Measurements from ENCODE around the gene TNS4. TPM values are rescaled to one million over a fixed set of nuclear protein-coding genes. Genes with fewer than 3 reads are reported as not detected.

The TNS4 gene
- total RNA-seq, 1 donor from 2014 or later: not detected

GRCh38 chr17:40440166-40440565 lies 61.3 kb downstream of the TNS4 start:
- Histone ChIP-seq H3K4me1 (peaks cover 13% of the 10 kb centered on the region), H3K9me3 (ENCODE audit: low read depth) (no peaks in the 10 kb centered on the region), H3K36me3 (no peaks in the 10 kb centered on the region), H3K27me3 (peaks cover 6% of the 10 kb centered on the region), H3K9ac (no peak overlapping the region), H3K79me2 (ENCODE audit: low read depth) (peaks cover 3% of the 10 kb centered on the region), H3F3A (ENCODE audit: low read depth) (peaks cover 12% of the 10 kb centered on the region), H4K20me1 (ENCODE audit: low read depth) (no peaks in the 10 kb centered on the region), H3K27ac (no peak overlapping the region), H3K4me3 (no peak overlapping the region), H2AFZ (replicated peaks) (no peak overlapping the region), H3K4me2 (no peak overlapping the region)
- no peaks in the 10 kb centered on the region for H3K9me3 Mint-ChIP-seq
- TF ChIP-seq EZH2phosphoT487 (IDR thresholded peaks at IDR 0.05): no peak
- no peak for TF ChIP-seq CTCF (IDR thresholded peaks at IDR 0.05)
- TF ChIP-seq EZH2 (IDR thresholded peaks at IDR 0.05): no peak
- no peak overlapping the region for H3K4me3 Mint-ChIP-seq
- DNase-seq (ENCODE audit: low spot score): no peak
- peaks cover 10% of the 10 kb centered on the region for H3K27me3 Mint-ChIP-seq (ENCODE audit: insufficient read depth, low read depth)
- no peaks in the 10 kb centered on the region for H3K36me3 Mint-ChIP-seq
- H3K4me1 Mint-ChIP-seq: peaks cover 19% of the 10 kb centered on the region
- no peak overlapping the region for H3K27ac Mint-ChIP-seq

GRCh38 chr17:40437095-40437732 lies 64.2 kb downstream of the TNS4 start:
- no peak overlapping the region for H3K9ac ChIP-seq
- no peaks in the 10 kb centered on the region for H3K36me3 Mint-ChIP-seq
- no peaks in the 10 kb centered on the region for H4K20me1 ChIP-seq (ENCODE audit: low read depth)
- no peaks in the 10 kb centered on the region for H3K79me2 ChIP-seq (ENCODE audit: low read depth)
- no peaks in the 10 kb centered on the region for H3K9me3 Mint-ChIP-seq
- H3K27ac ChIP-seq: no peak overlapping the region
- no peak overlapping the region for H3K4me3 ChIP-seq
- peaks cover 5% of the 10 kb centered on the region for H3K27me3 Mint-ChIP-seq (ENCODE audit: insufficient read depth, low read depth)
- H3K4me1 Mint-ChIP-seq: peaks cover 12% of the 10 kb centered on the region
- no peak for TF ChIP-seq EZH2 (IDR thresholded peaks at IDR 0.05)
- no peak for TF ChIP-seq EZH2phosphoT487 (IDR thresholded peaks at IDR 0.05)
- TF ChIP-seq CTCF (IDR thresholded peaks at IDR 0.05): no peak
- no peak overlapping the region for H3K4me2 ChIP-seq
- H2AFZ ChIP-seq (replicated peaks): no peak overlapping the region
- H3K4me3 Mint-ChIP-seq: no peak overlapping the region
- peaks cover 10% of the 10 kb centered on the region for H3K4me1 ChIP-seq
- no peak for DNase-seq (ENCODE audit: low spot score)
- H3K27me3 ChIP-seq: peaks cover under 1% of the 10 kb centered on the region
- H3K9me3 ChIP-seq (ENCODE audit: low read depth): no peaks in the 10 kb centered on the region
- no peak overlapping the region for H3K27ac Mint-ChIP-seq
- H3K36me3 ChIP-seq: no peaks in the 10 kb centered on the region
- H3F3A ChIP-seq (ENCODE audit: low read depth): no peaks in the 10 kb centered on the region

GRCh38 chr17:40436636-40437035 lies 64.8 kb downstream of the TNS4 start:
- no peaks in the 10 kb centered on the region for H3F3A ChIP-seq (ENCODE audit: low read depth)
- no peak for DNase-seq (ENCODE audit: low spot score)
- TF ChIP-seq EZH2 (IDR thresholded peaks at IDR 0.05): no peak
- no peak for TF ChIP-seq EZH2phosphoT487 (IDR thresholded peaks at IDR 0.05)
- no peak for TF ChIP-seq CTCF (IDR thresholded peaks at IDR 0.05)
- no peak overlapping the region for H3K9ac ChIP-seq
- Mint-ChIP-seq H3K4me3 (no peak overlapping the region), H3K36me3 (no peaks in the 10 kb centered on the region), H3K9me3 (no peaks in the 10 kb centered on the region), H3K4me1 (peaks cover 12% of the 10 kb centered on the region), H3K27ac (no peak overlapping the region), H3K27me3 (ENCODE audit: insufficient read depth, low read depth) (peaks cover 5% of the 10 kb centered on the region)
- no peak overlapping the region for H3K27ac ChIP-seq
- no peaks in the 10 kb centered on the region for H4K20me1 ChIP-seq (ENCODE audit: low read depth)
- no peak overlapping the region for H3K4me3 ChIP-seq
- H3K4me2 ChIP-seq: no peak overlapping the region
- no peaks in the 10 kb centered on the region for H3K9me3 ChIP-seq (ENCODE audit: low read depth)
- H3K4me1 ChIP-seq: peaks cover 10% of the 10 kb centered on the region
- H3K36me3 ChIP-seq: no peaks in the 10 kb centered on the region
- H3K79me2 ChIP-seq (ENCODE audit: low read depth): no peaks in the 10 kb centered on the region
- no peak overlapping the region for H2AFZ ChIP-seq (replicated peaks)
- H3K27me3 ChIP-seq: no peaks in the 10 kb centered on the region
